GM19043 (cell line): Measurements from ENCODE around the gene MAMDC2.
A peak's percentile ranks its signal among the peaks of the same experiment; 100 is the strongest.

ENCODE experiments used
- ATAC-seq: cut with Tn5 transposase; IDR thresholded peaks from one replicate; pipeline ENCODE4 v1.9.1; 2021; ENCODE audit warnings: low read depth; ENCODE audit not compliant: unreplicated experiment

MAMDC2 gene

GRCh38 chr9:70255486-70255885 is 211.8 kb downstream of the MAMDC2 start:
- no peak for ATAC-seq

GRCh38 chr9:70256123-70256551 is 212.5 kb downstream of the MAMDC2 start:
- no peak for ATAC-seq

GRCh38 chr9:70257502-70257901 is 213.9 kb downstream of the MAMDC2 start:
- no peak for ATAC-seq

- ATAC-seq, result peak; percentile 25
Measured at GRCh38 chr9:70257991-70258691, 214.5 kb downstream of the MAMDC2 start.

GRCh38 chr9:70258692-70259511 is 215.3 kb downstream of the MAMDC2 start, which contains the start of gene SMC5:
Gene SMC5 (plus strand): TSS chr9:70258978. CDS start chr9:70259079, 101 bp downstream.
- ATAC-seq, result peak; percentile 72

- ATAC-seq, result no peak
Measured at GRCh38 chr9:70259512-70259802, 215.8 kb downstream of the MAMDC2 start.

- no peak for ATAC-seq
Measured at GRCh38 chr9:70260007-70260443, 216.4 kb downstream of the MAMDC2 start.

- peak; percentile 35 for ATAC-seq
Measured at GRCh38 chr9:70260606-70261005, 217.0 kb downstream of the MAMDC2 start.

- no peak for ATAC-seq
Measured at GRCh38 chr9:70261131-70261870, 217.7 kb downstream of the MAMDC2 start.

- ATAC-seq, result no peak
Measured at GRCh38 chr9:70262366-70262765, 218.7 kb downstream of the MAMDC2 start.

GRCh38 chr9:70262948-70263347 is 219.3 kb downstream of the MAMDC2 start:
- no peak for ATAC-seq

GRCh38 chr9:70263421-70263820 is 219.8 kb downstream of the MAMDC2 start:
- no peak for ATAC-seq
